Caco-2 (cell line): ENCODE measurements around the gene STAB1. TPM values are rescaled to one million over a fixed set of nuclear protein-coding genes. Genes with fewer than 3 reads are reported as not detected.

Experiments used
- BruUV-seq: library from RNA; stranded (reverse); fragments of 400-500 nt; replicated peaks from 2 replicates; lab custom pipeline; 2021; lab: Mats Ljungman, UMichigan
- CTCF ChIA-PET: fragments of 300-600 bp; sonication (Branson Sonifier 250); formaldehyde crosslinking; loops from one replicate; lab custom pipeline; 2022; ENCODE audit warnings: antibody characterized with exemption; lab: Charles Lee
- POLR2A ChIA-PET: fragments of 300-600 bp; sonication (Branson Sonifier 250); formaldehyde crosslinking; loops from one replicate; lab custom pipeline; 2022; ENCODE audit warnings: antibody characterized with exemption; lab: Charles Lee
- DNase-seq, 2 experiments: peaks; one replicate each; pipeline versions ENCODE4 v3.0.0 to v3.0.0-alpha.2; 2020 to 2022
- H3K27me3 ChIP-seq: replicated peaks from 2 replicates; pipeline ENCODE4 v1.6.0; 2011; ENCODE audit warnings: low read length; ENCODE audit not compliant: control insufficient read depth, insufficient read depth
- H3K36me3 ChIP-seq: 2 replicates; pipeline ENCODE4 v1.5.1; 2011; ENCODE audit warnings: low read length; ENCODE audit not compliant: control insufficient read depth, insufficient read depth
- H3K4me1 ChIP-seq: fragments of 250-450 bp; sonication (Bioruptor Pico); 2 replicates; pipeline ENCODE4 v1.5.1; 2020; ENCODE audit warnings: mild to moderate bottlenecking
- H3K4me3 ChIP-seq: 2 replicates; pipeline ENCODE4 v1.5.1; 2011; ENCODE audit warnings: low read depth, mild to moderate bottlenecking, control low read depth, low read length
- H3K9me3 ChIP-seq: fragments of 250-450 bp; sonication (Bioruptor Pico); 2 replicates; pipeline ENCODE4 v1.5.1; 2020; ENCODE audit warnings: mild to moderate bottlenecking, moderate library complexity
- H3K27ac Mint-ChIP-seq: one replicate; pipeline ENCODE4 v1.8.0; 2022; ENCODE audit warnings: mixed read lengths; ENCODE audit not compliant: unreplicated experiment
- H3K27me3 Mint-ChIP-seq: one replicate; pipeline ENCODE4 v1.8.0; 2022; ENCODE audit warnings: mixed read lengths; ENCODE audit not compliant: insufficient read depth, unreplicated experiment
- H3K36me3 Mint-ChIP-seq: one replicate; pipeline ENCODE4 v1.8.0; 2022; ENCODE audit warnings: mild to moderate bottlenecking, mixed read lengths; ENCODE audit not compliant: insufficient read depth, unreplicated experiment
- H3K4me1 Mint-ChIP-seq: one replicate; pipeline ENCODE4 v1.8.0; 2022; ENCODE audit warnings: low read depth, mixed read lengths; ENCODE audit not compliant: unreplicated experiment
- H3K4me3 Mint-ChIP-seq: one replicate; pipeline ENCODE4 v1.8.0; 2022; ENCODE audit warnings: mild to moderate bottlenecking, moderate library complexity, mixed read lengths; ENCODE audit not compliant: unreplicated experiment
- H3K9me3 Mint-ChIP-seq: one replicate; pipeline ENCODE4 v1.8.0; 2022; ENCODE audit warnings: mixed read lengths; ENCODE audit not compliant: unreplicated experiment
- intact Hi-C: fragments of 100-400 bp; cut with micrococcal nuclease; formaldehyde crosslinking; loops from one replicate; pipeline ENCODE4 v1.10.0; 2022; ENCODE audit not compliant: unreplicated experiment
- total RNA-seq: library from RNA; stranded (reverse); gene quantifications from 2 replicates; pipeline ENCODE4 v1.2.3, GENCODE V29; 2022
- TF ChIP-seq, protein P1 (sequence below), 2 experiments: fragments of 200-600 bp in 1 of 2; IDR thresholded peaks; 1 replicate in 1 of 2; 2 replicates in 1 of 2; pipeline versions ENCODE4 v1.5.1 to v1.8.0; 2011 to 2022; ENCODE audit warnings: antibody characterized with exemption in 1 of 2, control low read depth in 1 of 2, inconsistent platforms in 1 of 2, low read depth in 1 of 2, low read length in 1 of 2, mild to moderate bottlenecking in 1 of 2, moderate library complexity in 1 of 2; ENCODE audit not compliant: insufficient read depth in 1 of 2, severe bottlenecking in 1 of 2, unreplicated experiment in 1 of 2

The STAB1 gene
- total RNA-seq, 1 experiment from 2014 or later = 0.39 TPM

GRCh38 chr3:52568069-52568468, 72.9 kb downstream of the STAB1 start:
- no peaks in the 10 kb centered on the region for H3K4me1 Mint-ChIP-seq
- intact Hi-C loops = no loop called here
- Histone ChIP-seq H3K27me3 (no peaks in the 10 kb centered on the region), H3K4me3 (no peak overlapping the region), H3K36me3 (no peaks in the 10 kb centered on the region), H3K9me3 (no peaks in the 10 kb centered on the region), H3K4me1 (no peaks in the 10 kb centered on the region)
- H3K4me3 Mint-ChIP-seq = no peak overlapping the region
- BruUV-seq = no TSS peak
- no peaks in the 10 kb centered on the region for H3K9me3 Mint-ChIP-seq
- CTCF ChIA-PET = no interaction called here
- TF ChIP-seq, protein P1, sequence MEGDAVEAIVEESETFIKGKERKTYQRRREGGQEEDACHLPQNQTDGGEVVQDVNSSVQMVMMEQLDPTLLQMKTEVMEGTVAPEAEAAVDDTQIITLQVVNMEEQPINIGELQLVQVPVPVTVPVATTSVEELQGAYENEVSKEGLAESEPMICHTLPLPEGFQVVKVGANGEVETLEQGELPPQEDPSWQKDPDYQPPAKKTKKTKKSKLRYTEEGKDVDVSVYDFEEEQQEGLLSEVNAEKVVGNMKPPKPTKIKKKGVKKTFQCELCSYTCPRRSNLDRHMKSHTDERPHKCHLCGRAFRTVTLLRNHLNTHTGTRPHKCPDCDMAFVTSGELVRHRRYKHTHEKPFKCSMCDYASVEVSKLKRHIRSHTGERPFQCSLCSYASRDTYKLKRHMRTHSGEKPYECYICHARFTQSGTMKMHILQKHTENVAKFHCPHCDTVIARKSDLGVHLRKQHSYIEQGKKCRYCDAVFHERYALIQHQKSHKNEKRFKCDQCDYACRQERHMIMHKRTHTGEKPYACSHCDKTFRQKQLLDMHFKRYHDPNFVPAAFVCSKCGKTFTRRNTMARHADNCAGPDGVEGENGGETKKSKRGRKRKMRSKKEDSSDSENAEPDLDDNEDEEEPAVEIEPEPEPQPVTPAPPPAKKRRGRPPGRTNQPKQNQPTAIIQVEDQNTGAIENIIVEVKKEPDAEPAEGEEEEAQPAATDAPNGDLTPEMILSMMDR (IDR thresholded peaks at IDR 0.05; ENCODE audit: insufficient read depth in 1 of 2, low read depth in 1 of 2, low read length in 1 of 2, severe bottlenecking in 1 of 2, unreplicated experiment in 1 of 2) = no peak
- H3K27me3 Mint-ChIP-seq = no peaks in the 10 kb centered on the region
- POLR2A ChIA-PET = no interaction called here
- no peak for DNase-seq
- no peak overlapping the region for H3K27ac Mint-ChIP-seq
- peaks cover 43% of the 10 kb centered on the region for H3K36me3 Mint-ChIP-seq

DNA sequence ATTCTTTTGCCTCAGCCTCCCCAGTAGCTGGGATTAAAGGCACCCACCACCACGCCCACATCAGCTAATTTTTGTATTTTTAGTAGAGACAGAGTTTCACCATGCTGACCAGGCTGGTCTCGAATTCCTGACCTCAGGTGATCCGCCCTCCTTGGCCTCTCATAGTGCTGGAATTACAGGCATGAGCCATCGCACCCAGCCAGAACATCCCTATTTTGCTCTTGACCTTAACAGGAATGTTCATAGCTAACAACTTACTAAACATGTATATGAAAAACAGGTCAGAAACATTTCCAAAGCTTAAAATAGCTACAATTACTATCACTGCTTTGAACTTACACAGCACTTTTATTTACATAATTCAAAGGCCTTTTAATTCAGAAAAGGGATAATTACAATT, 74.9 kb downstream of the STAB1 start:
- no peak for DNase-seq
- BruUV-seq = no TSS peak
- Mint-ChIP-seq H3K27me3 (no peaks in the 10 kb centered on the region), H3K27ac (no peak overlapping the region), H3K36me3 (peaks cover 45% of the 10 kb centered on the region), H3K4me1 (no peaks in the 10 kb centered on the region), H3K4me3 (no peak overlapping the region), H3K9me3 (no peaks in the 10 kb centered on the region)
- intact Hi-C loops = no loop called here
- H3K4me1 ChIP-seq = no peaks in the 10 kb centered on the region
- TF ChIP-seq, protein P1 (IDR thresholded peaks at IDR 0.05; ENCODE audit: insufficient read depth in 1 of 2, low read depth in 1 of 2, low read length in 1 of 2, severe bottlenecking in 1 of 2, unreplicated experiment in 1 of 2) = no peak
- H3K4me3 ChIP-seq = no peak overlapping the region
- no peaks in the 10 kb centered on the region for H3K9me3 ChIP-seq
- H3K36me3 ChIP-seq = no peaks in the 10 kb centered on the region
- CTCF ChIA-PET = no interaction called here
- no peaks in the 10 kb centered on the region for H3K27me3 ChIP-seq
- POLR2A ChIA-PET = interaction anchor here (0.6 kb wide), 1 partner anchor 34 kb away, joined by 4 read pairs; the partner anchor contains the start of gene UQCC5

- no peaks in the 10 kb centered on the region for H3K36me3 ChIP-seq
- no peaks in the 10 kb centered on the region for H3K27me3 Mint-ChIP-seq
- CTCF ChIA-PET = no interaction called here
Measured at GRCh38 chr3:52572221-52572620, 77.1 kb downstream of the STAB1 start.

More at GRCh38 chr3:52572221-52572620, 77.1 kb downstream of the STAB1 start:
- Mint-ChIP-seq H3K27ac (no peak overlapping the region), H3K4me1 (no peaks in the 10 kb centered on the region), H3K9me3 (no peaks in the 10 kb centered on the region), H3K4me3 (no peak overlapping the region), H3K36me3 (peaks cover 50% of the 10 kb centered on the region)
- Histone ChIP-seq H3K9me3 (no peaks in the 10 kb centered on the region), H3K27me3 (no peaks in the 10 kb centered on the region), H3K4me3 (no peak overlapping the region), H3K4me1 (no peaks in the 10 kb centered on the region)
- no TSS peak for BruUV-seq
- POLR2A ChIA-PET = no interaction called here
- intact Hi-C loops = no loop called here
- DNase-seq = no peak
- TF ChIP-seq, protein P1 (IDR thresholded peaks at IDR 0.05; ENCODE audit: insufficient read depth in 1 of 2, low read depth in 1 of 2, low read length in 1 of 2, severe bottlenecking in 1 of 2, unreplicated experiment in 1 of 2) = no peak

Other genes with a start within 250 kb of the STAB1 start
- 6.7 and 8.3 TPM in 2 replicates for gene PPM1M, start 249.6 kb upstream of the STAB1 start, total RNA-seq
- 67.1 and 68.7 TPM in 2 replicates for gene WDR82, start 216.7 kb upstream of the STAB1 start, total RNA-seq
- gene GLYCTK, start 207.5 kb upstream of the STAB1 start, total RNA-seq = 128 and 146 TPM in 2 replicates
- 2.9 and 4.1 TPM in 2 replicates for gene DNAH1, start 179.0 kb upstream of the STAB1 start, total RNA-seq
- 78.9 and 83.4 TPM in 2 replicates for gene BAP1, start 85.3 kb upstream of the STAB1 start, total RNA-seq
- gene PHF7, start 84.7 kb upstream of the STAB1 start, total RNA-seq = 2.4 and 4.1 TPM in 2 replicates
- gene SEMA3G, start 50.2 kb upstream of the STAB1 start, total RNA-seq = 0.28 and 0.32 TPM in 2 replicates
- gene TNNC1, start 41.3 kb upstream of the STAB1 start, total RNA-seq = 36.1 and 40.5 TPM in 2 replicates
- gene NISCH, start 39.7 kb upstream of the STAB1 start, total RNA-seq = 61.1 and 62.2 TPM in 2 replicates
- 212 and 214 TPM in 2 replicates for gene NT5DC2, start 38.5 kb downstream of the STAB1 start, total RNA-seq
- gene UQCC5, start 41.3 kb downstream of the STAB1 start, total RNA-seq = 35.0 and 38.6 TPM in 2 replicates
- 50.6 and 50.7 TPM in 2 replicates for gene PBRM1, start 190.6 kb downstream of the STAB1 start, total RNA-seq
- 125 and 134 TPM in 2 replicates for gene GNL3, start 190.7 kb downstream of the STAB1 start, total RNA-seq
- 30.5 and 31.4 TPM in 2 replicates for gene GLT8D1, start 210.5 kb downstream of the STAB1 start, total RNA-seq
- 141 and 153 TPM in 2 replicates for gene SPCS1, start 210.8 kb downstream of the STAB1 start, total RNA-seq